PC-9 (cell line): Measurements from ENCODE around the gene TGFB2.

Source experiments
- EZH2 ChIP-seq: fragments of 200-600 bp; sonication (generic); IDR thresholded peaks from 2 replicates; pipeline ENCODE4 v1.8.0; 2017; ENCODE audit warnings: antibody characterized with exemption, low read depth
- TF ChIP-seq, protein P1 (sequence below): fragments of 200-600 bp; sonication (generic); conservative IDR thresholded peaks from 2 replicates; pipeline ENCODE4 v1.6.1; 2017; ENCODE audit warnings: mixed run types, antibody characterized with exemption, mild to moderate bottlenecking, moderate library complexity

DNA sequence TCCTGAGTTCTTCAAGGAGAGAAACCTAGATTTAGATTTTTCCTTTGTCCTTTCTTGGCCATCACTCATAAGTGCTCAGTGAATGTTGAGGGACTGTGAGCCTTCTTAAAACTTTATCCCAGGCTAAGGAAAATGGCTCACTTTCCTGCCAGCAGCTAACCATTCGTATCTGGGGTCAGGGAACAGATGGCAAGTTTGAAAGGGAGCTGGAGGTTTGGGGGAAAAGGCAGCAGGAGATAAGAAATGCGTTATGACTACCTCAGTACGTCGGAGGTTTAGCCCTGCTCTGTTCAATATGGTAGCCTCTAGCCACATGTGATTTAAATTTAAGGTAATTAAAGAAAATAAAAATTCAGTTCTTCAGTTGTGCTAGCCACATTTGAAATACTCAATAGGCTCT, 46.7 kb upstream of the TGFB2 start:
- TF ChIP-seq, protein P1, sequence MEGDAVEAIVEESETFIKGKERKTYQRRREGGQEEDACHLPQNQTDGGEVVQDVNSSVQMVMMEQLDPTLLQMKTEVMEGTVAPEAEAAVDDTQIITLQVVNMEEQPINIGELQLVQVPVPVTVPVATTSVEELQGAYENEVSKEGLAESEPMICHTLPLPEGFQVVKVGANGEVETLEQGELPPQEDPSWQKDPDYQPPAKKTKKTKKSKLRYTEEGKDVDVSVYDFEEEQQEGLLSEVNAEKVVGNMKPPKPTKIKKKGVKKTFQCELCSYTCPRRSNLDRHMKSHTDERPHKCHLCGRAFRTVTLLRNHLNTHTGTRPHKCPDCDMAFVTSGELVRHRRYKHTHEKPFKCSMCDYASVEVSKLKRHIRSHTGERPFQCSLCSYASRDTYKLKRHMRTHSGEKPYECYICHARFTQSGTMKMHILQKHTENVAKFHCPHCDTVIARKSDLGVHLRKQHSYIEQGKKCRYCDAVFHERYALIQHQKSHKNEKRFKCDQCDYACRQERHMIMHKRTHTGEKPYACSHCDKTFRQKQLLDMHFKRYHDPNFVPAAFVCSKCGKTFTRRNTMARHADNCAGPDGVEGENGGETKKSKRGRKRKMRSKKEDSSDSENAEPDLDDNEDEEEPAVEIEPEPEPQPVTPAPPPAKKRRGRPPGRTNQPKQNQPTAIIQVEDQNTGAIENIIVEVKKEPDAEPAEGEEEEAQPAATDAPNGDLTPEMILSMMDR: no peak
- TF ChIP-seq EZH2: no peak
